Activated CD4-positive, alpha-beta T cell treated with anti-CD3 and anti-CD28 coated beads, Interleukin-2, amount 10 ng/mL, durations not matched to agents 7 days and 5 days (primary cell): ENCODE results near the gene ICAM2. TPM values are rescaled to one million over a fixed set of nuclear protein-coding genes. Genes with fewer than 3 reads are reported as not detected.
"Not testable (repeated sequence)": the region's sequence is repeated elsewhere in the genome, so short reads cannot be mapped to it uniquely, and the experiment has no call there.

Source experiments
- CTCF ChIA-PET: fragments of 350-600 bp; sonication (Branson Sonifier 250); formaldehyde crosslinking; loops from one replicate; lab custom pipeline; 2021; ENCODE audit warnings: antibody characterized with exemption; lab: Charles Lee
- POLR2A ChIA-PET: fragments of 350-600 bp; sonication (Branson Sonifier 250); formaldehyde crosslinking; loops from one replicate; lab custom pipeline; 2021; ENCODE audit warnings: antibody characterized with exemption; lab: Charles Lee
- DNase-seq: peaks from one replicate; pipeline ENCODE4 v3.0.0-alpha.2; 2020
- H3K27ac Mint-ChIP-seq: one replicate; pipeline ENCODE4 v1.8.0; 2021; ENCODE audit warnings: mild to moderate bottlenecking, moderate library complexity, mixed read lengths
- H3K27me3 Mint-ChIP-seq: one replicate; pipeline ENCODE4 v1.8.0; 2021; ENCODE audit warnings: mixed read lengths
- H3K36me3 Mint-ChIP-seq: one replicate; pipeline ENCODE4 v1.8.0; 2021; ENCODE audit warnings: low read depth, mixed read lengths
- H3K4me1 Mint-ChIP-seq: one replicate; pipeline ENCODE4 v1.8.0; 2021; ENCODE audit warnings: mixed read lengths
- H3K4me3 Mint-ChIP-seq: one replicate; pipeline ENCODE4 v1.8.0; 2021; ENCODE audit warnings: mild to moderate bottlenecking, moderate library complexity, mixed read lengths
- H3K9me3 Mint-ChIP-seq: one replicate; pipeline ENCODE4 v1.8.0; 2021; ENCODE audit warnings: mixed read lengths
- total RNA-seq, 2 experiments: library from RNA; stranded (reverse); gene quantifications; one replicate each; pipeline ENCODE4 v1.2.3, GENCODE V29; 2021

The ICAM2 gene
- total RNA-seq, 2 experiments from 2014 or later: 113 to 116 TPM

- Mint-ChIP-seq H3K4me3 (peak overlapping the region; percentile 43), H3K27me3 (no peaks in the 10 kb centered on the region)
- no peak for DNase-seq
Measured at GRCh38 chr17:64022611-64023063, 2.2 kb upstream of the ICAM2 start.

GRCh38 chr17:64019551-64019961 is 877 bp downstream of the ICAM2 start:
- not testable (repeated sequence) for H3K9me3 Mint-ChIP-seq, H3K27me3 Mint-ChIP-seq, DNase-seq
- POLR2A ChIA-PET: interaction anchor here (1.5 kb wide), 1 partner anchor 126 kb away, joined by 5 read pairs; no protein-coding TSS in a partner anchor
- CTCF ChIA-PET: interaction anchor here (0.7 to 2.4 kb wide), 15 partner anchors 8 to 283 kb away, joined by 3 to 22 read pairs (median 5); partner anchors contain the start of genes GH1 and PRR29
- peaks cover 34% of the 10 kb centered on the region for H3K36me3 Mint-ChIP-seq
- H3K4me3 Mint-ChIP-seq: peak overlapping the region; percentile 96
- H3K4me1 Mint-ChIP-seq: peaks cover 72% of the 10 kb centered on the region
- peak overlapping the region; percentile 100 for H3K27ac Mint-ChIP-seq

More at GRCh38 chr17:64022611-64023063, 2.2 kb upstream of the ICAM2 start:
- H3K9me3 Mint-ChIP-seq: peaks cover 2% of the 10 kb centered on the region
- H3K36me3 Mint-ChIP-seq: peaks cover 17% of the 10 kb centered on the region
- POLR2A ChIA-PET: interaction anchor here (0.7 kb wide), 1 partner anchor 26 kb away, joined by 5 read pairs; no protein-coding TSS in a partner anchor
- H3K27ac Mint-ChIP-seq: peak overlapping the region; percentile 91
- CTCF ChIA-PET: interaction anchor here (0.7 to 1.4 kb wide), 4 partner anchors 18 to 125 kb away, joined by 3 to 6 read pairs (median 3); no protein-coding TSS in a partner anchor
- peaks cover 71% of the 10 kb centered on the region for H3K4me1 Mint-ChIP-seq

GRCh38 chr17:64017381-64017980 is 3.0 kb downstream of the ICAM2 start:
- DNase-seq: no peak
- peaks cover 35% of the 10 kb centered on the region for H3K36me3 Mint-ChIP-seq
- POLR2A ChIA-PET: no interaction called here

GRCh38 chr17:64016974-64017373 is 3.5 kb downstream of the ICAM2 start:
- DNase-seq: no peak
- H3K27ac Mint-ChIP-seq: peak overlapping the region; percentile 82
- H3K4me1 Mint-ChIP-seq: peaks cover 65% of the 10 kb centered on the region
- H3K27me3 Mint-ChIP-seq: no peaks in the 10 kb centered on the region
- H3K36me3 Mint-ChIP-seq: peaks cover 36% of the 10 kb centered on the region
- H3K9me3 Mint-ChIP-seq: peaks cover 4% of the 10 kb centered on the region
- peak overlapping the region; percentile 96 for H3K4me3 Mint-ChIP-seq
- ChIA-PET CTCF (interaction anchor here (0.6 to 2.2 kb wide), 9 partner anchors 8 to 117 kb away, joined by 3 to 18 read pairs (median 3); no protein-coding TSS in a partner anchor), POLR2A (no interaction called here)

More at GRCh38 chr17:64017381-64017980, 3.0 kb downstream of the ICAM2 start:
- H3K9me3 Mint-ChIP-seq: peaks cover 4% of the 10 kb centered on the region
- peak overlapping the region; percentile 96 for H3K4me3 Mint-ChIP-seq
- CTCF ChIA-PET: interaction anchor here (0.6 to 2.2 kb wide), 9 partner anchors 8 to 116 kb away, joined by 3 to 18 read pairs (median 3); no protein-coding TSS in a partner anchor
- peaks cover 69% of the 10 kb centered on the region for H3K4me1 Mint-ChIP-seq
- peak overlapping the region; percentile 90 for H3K27ac Mint-ChIP-seq
- H3K27me3 Mint-ChIP-seq: no peaks in the 10 kb centered on the region

- Mint-ChIP-seq H3K4me1 (peaks cover 64% of the 10 kb centered on the region), H3K9me3 (peaks cover 4% of the 10 kb centered on the region), H3K27me3 (no peaks in the 10 kb centered on the region), H3K27ac (peak overlapping the region; percentile 82), H3K4me3 (peak overlapping the region; percentile 96), H3K36me3 (peaks cover 41% of the 10 kb centered on the region)
- POLR2A ChIA-PET: no interaction called here
- no peak for DNase-seq
- CTCF ChIA-PET: interaction anchor here (0.6 to 2.2 kb wide), 10 partner anchors 9 to 117 kb away, joined by 3 to 18 read pairs (median 3); no protein-coding TSS in a partner anchor
Measured at GRCh38 chr17:64016231-64016784, 4.1 kb downstream of the ICAM2 start.

- peaks cover 49% of the 10 kb centered on the region for H3K36me3 Mint-ChIP-seq
- H3K4me1 Mint-ChIP-seq: peaks cover 65% of the 10 kb centered on the region
- POLR2A ChIA-PET: no interaction called here
Measured at GRCh38 chr17:64015447-64015846, 5.0 kb downstream of the ICAM2 start.

GRCh38 chr17:64009571-64010402 is 10.6 kb downstream of the ICAM2 start:
- CTCF ChIA-PET: interaction anchor here (1.3 to 2.4 kb wide), 2 partner anchors 10 to 19 kb away, joined by 4 to 5 read pairs; no protein-coding TSS in a partner anchor
- no peaks in the 10 kb centered on the region for H3K27me3 Mint-ChIP-seq
- no peak overlapping the region for H3K27ac Mint-ChIP-seq
- no peak overlapping the region for H3K4me3 Mint-ChIP-seq
- POLR2A ChIA-PET: interaction anchor here (0.6 kb wide), 1 partner anchor 268 kb away, joined by 5 read pairs; the partner anchor contains the start of gene STRADA
- H3K4me1 Mint-ChIP-seq: peaks cover 61% of the 10 kb centered on the region
- H3K36me3 Mint-ChIP-seq: peaks cover 51% of the 10 kb centered on the region
- no peaks in the 10 kb centered on the region for H3K9me3 Mint-ChIP-seq
- no peak for DNase-seq

More at GRCh38 chr17:64015447-64015846, 5.0 kb downstream of the ICAM2 start:
- Mint-ChIP-seq H3K4me3 (peak overlapping the region; percentile 67), H3K9me3 (peaks cover 4% of the 10 kb centered on the region), H3K27me3 (no peaks in the 10 kb centered on the region), H3K27ac (peak overlapping the region; percentile 82)
- CTCF ChIA-PET: no interaction called here
- no peak for DNase-seq

- ChIA-PET POLR2A (no interaction called here), CTCF (interaction anchor here (1.3 to 2.4 kb wide), 2 partner anchors 9 to 18 kb away, joined by 4 to 5 read pairs; no protein-coding TSS in a partner anchor)
- H3K27me3 Mint-ChIP-seq: no peaks in the 10 kb centered on the region
- no peak for DNase-seq
- no peaks in the 10 kb centered on the region for H3K9me3 Mint-ChIP-seq
- H3K27ac Mint-ChIP-seq: peak overlapping the region; percentile 68
- H3K36me3 Mint-ChIP-seq: peaks cover 57% of the 10 kb centered on the region
- H3K4me1 Mint-ChIP-seq: peaks cover 54% of the 10 kb centered on the region
- no peak overlapping the region for H3K4me3 Mint-ChIP-seq
Measured at GRCh38 chr17:64008830-64009229, 11.6 kb downstream of the ICAM2 start.

GRCh38 chr17:64008346-64008745 is 12.1 kb downstream of the ICAM2 start:
- no peak for DNase-seq
- H3K27me3 Mint-ChIP-seq: no peaks in the 10 kb centered on the region
- ChIA-PET CTCF (no interaction called here), POLR2A (no interaction called here)
- H3K9me3 Mint-ChIP-seq: no peaks in the 10 kb centered on the region
- H3K36me3 Mint-ChIP-seq: peaks cover 59% of the 10 kb centered on the region
- no peak overlapping the region for H3K4me3 Mint-ChIP-seq
- H3K27ac Mint-ChIP-seq: no peak overlapping the region
- peaks cover 51% of the 10 kb centered on the region for H3K4me1 Mint-ChIP-seq

- Mint-ChIP-seq H3K36me3 (peaks cover 60% of the 10 kb centered on the region), H3K4me1 (peaks cover 47% of the 10 kb centered on the region), H3K4me3 (no peak overlapping the region), H3K9me3 (no peaks in the 10 kb centered on the region), H3K27me3 (no peaks in the 10 kb centered on the region), H3K27ac (no peak overlapping the region)
- ChIA-PET CTCF (interaction anchor here (1.2 kb wide), 1 partner anchor 9 kb away, joined by 3 read pairs; no protein-coding TSS in a partner anchor), POLR2A (no interaction called here)
- DNase-seq: no peak
Measured at GRCh38 chr17:64007838-64008282, 12.6 kb downstream of the ICAM2 start.

GRCh38 chr17:64007089-64007837 is 13.2 kb downstream of the ICAM2 start:
- CTCF ChIA-PET: interaction anchor here (0.6 to 1.4 kb wide), 4 partner anchors 9 to 1012 kb away, joined by 3 to 5 read pairs (median 4); no protein-coding TSS in a partner anchor
- not testable (repeated sequence) for DNase-seq, H3K9me3 Mint-ChIP-seq, H3K27me3 Mint-ChIP-seq, H3K4me3 Mint-ChIP-seq
- Mint-ChIP-seq H3K27ac (peak overlapping the region; percentile 82), H3K4me1 (peaks cover 44% of the 10 kb centered on the region), H3K36me3 (peaks cover 57% of the 10 kb centered on the region)
- POLR2A ChIA-PET: interaction anchor here (0.6 kb wide), 1 partner anchor 118 kb away, joined by 6 read pairs; no protein-coding TSS in a partner anchor
